RWPE2 (cell line): Measurements from ENCODE around the gene BDKRB2.

Experiments
- ATAC-seq: fragments of 200-7000 bp; cut with Tn5 transposase; 3 replicates; pipeline ENCODE4 v1.9.1; 2021; ENCODE audit warnings: low read depth
- DNase-seq: peaks from one replicate; pipeline ENCODE4 v3.0.0-alpha.2; 2020; ENCODE audit warnings: low spot score
- H3K27ac ChIP-seq: fragments of 450-650 bp; 2 replicates; pipeline ENCODE4 v1.5.1; 2017; ENCODE audit warnings: mild to moderate bottlenecking; ENCODE audit not compliant: poor library complexity, severe bottlenecking
- H3K27me3 ChIP-seq: fragments of 250-450 bp; sonication (Bioruptor Pico); 2 replicates; pipeline ENCODE4 v1.5.1; 2021; ENCODE audit warnings: mild to moderate bottlenecking, moderate library complexity; ENCODE audit not compliant: insufficient read depth, poor library complexity, severe bottlenecking
- H3K36me3 ChIP-seq: fragments of 250-450 bp; sonication (Bioruptor Pico); 2 replicates; pipeline ENCODE4 v1.5.1; 2020; ENCODE audit warnings: low read depth, mild to moderate bottlenecking, moderate library complexity
- H3K4me1 ChIP-seq: fragments of 250-450 bp; sonication (Bioruptor Pico); 2 replicates; pipeline ENCODE4 v1.5.1; 2021; ENCODE audit warnings: mild to moderate bottlenecking, moderate library complexity; ENCODE audit not compliant: insufficient read depth, poor library complexity, severe bottlenecking
- H3K4me3 ChIP-seq: fragments of 250-450 bp; sonication (Bioruptor Pico); 2 replicates; pipeline ENCODE4 v1.5.1; 2021; ENCODE audit warnings: mild to moderate bottlenecking, moderate library complexity; ENCODE audit not compliant: severe bottlenecking
- H3K9me3 ChIP-seq: fragments of 250-450 bp; sonication (Bioruptor Pico); 2 replicates; pipeline ENCODE4 v1.5.1; 2021; ENCODE audit warnings: mild to moderate bottlenecking, moderate library complexity; ENCODE audit not compliant: severe bottlenecking
- TF ChIP-seq, protein P1 (sequence below): fragments of 450-650 bp; IDR thresholded peaks from one replicate; pipeline ENCODE4 v1.5.1; 2017; ENCODE audit warnings: mild to moderate bottlenecking, moderate library complexity; ENCODE audit not compliant: poor library complexity, severe bottlenecking

The BDKRB2 gene

DNA sequence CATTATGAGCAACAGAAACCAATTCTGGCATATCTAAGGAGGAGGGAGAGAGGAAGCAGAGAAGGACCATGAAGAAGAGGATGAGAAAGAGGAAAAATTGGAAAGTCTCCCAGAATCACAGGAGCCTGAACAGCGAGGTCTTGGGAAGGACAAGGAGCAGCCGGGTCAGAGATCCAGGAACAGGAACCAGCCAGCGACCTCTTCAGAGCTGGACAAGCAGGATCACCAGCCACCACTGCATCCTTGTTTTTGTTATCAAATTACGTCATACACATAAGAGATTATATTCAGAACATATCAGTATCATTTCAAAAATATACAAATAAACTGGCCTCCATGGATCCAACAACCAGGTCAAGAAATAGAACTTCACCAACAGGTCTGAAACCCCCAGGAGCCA lies 22.1 kb upstream of the BDKRB2 start:
- no peak for ATAC-seq
- no peaks in the 10 kb centered on the region for H3K36me3 ChIP-seq
- TF ChIP-seq, protein P1, sequence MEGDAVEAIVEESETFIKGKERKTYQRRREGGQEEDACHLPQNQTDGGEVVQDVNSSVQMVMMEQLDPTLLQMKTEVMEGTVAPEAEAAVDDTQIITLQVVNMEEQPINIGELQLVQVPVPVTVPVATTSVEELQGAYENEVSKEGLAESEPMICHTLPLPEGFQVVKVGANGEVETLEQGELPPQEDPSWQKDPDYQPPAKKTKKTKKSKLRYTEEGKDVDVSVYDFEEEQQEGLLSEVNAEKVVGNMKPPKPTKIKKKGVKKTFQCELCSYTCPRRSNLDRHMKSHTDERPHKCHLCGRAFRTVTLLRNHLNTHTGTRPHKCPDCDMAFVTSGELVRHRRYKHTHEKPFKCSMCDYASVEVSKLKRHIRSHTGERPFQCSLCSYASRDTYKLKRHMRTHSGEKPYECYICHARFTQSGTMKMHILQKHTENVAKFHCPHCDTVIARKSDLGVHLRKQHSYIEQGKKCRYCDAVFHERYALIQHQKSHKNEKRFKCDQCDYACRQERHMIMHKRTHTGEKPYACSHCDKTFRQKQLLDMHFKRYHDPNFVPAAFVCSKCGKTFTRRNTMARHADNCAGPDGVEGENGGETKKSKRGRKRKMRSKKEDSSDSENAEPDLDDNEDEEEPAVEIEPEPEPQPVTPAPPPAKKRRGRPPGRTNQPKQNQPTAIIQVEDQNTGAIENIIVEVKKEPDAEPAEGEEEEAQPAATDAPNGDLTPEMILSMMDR, result no peak
- no peak for DNase-seq
- no peak overlapping the region for H3K4me3 ChIP-seq
- H3K27ac ChIP-seq, result no peak overlapping the region
- H3K27me3 ChIP-seq, result no peaks in the 10 kb centered on the region
- peaks cover 4% of the 10 kb centered on the region for H3K4me1 ChIP-seq
- no peaks in the 10 kb centered on the region for H3K9me3 ChIP-seq

DNA sequence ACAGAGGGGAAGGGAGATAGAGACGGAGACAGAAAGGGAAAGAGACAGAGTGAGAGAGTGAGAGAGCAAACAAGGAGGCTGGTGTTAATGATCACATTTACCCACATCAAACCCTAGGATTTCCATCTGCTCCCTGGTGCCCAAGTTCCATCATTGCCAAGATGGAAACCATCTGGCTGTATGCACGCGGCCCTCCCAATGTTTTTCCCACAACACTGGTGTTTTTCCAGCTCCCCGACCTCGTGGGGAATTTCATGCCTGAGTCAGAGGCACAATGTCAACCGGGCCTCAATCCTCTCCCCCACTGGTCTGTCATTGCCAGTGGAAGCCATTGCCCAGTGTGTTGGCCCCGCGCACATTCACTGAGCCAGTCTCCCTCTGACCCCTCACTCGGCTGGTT lies 19.9 kb upstream of the BDKRB2 start:
- H3K36me3 ChIP-seq, result no peaks in the 10 kb centered on the region
- H3K27ac ChIP-seq, result no peak overlapping the region
- TF ChIP-seq, protein P1, result no peak
- H3K4me1 ChIP-seq, result no peaks in the 10 kb centered on the region
- no peak overlapping the region for H3K4me3 ChIP-seq
- no peaks in the 10 kb centered on the region for H3K27me3 ChIP-seq
- DNase-seq, result no peak
- H3K9me3 ChIP-seq, result no peaks in the 10 kb centered on the region
- no peak for ATAC-seq

GRCh38 chr14:96187216-96188031 lies 17.2 kb upstream of the BDKRB2 start:
- TF ChIP-seq, protein P1, result no peak
- H3K27me3 ChIP-seq, result no peaks in the 10 kb centered on the region
- H3K4me1 ChIP-seq, result no peaks in the 10 kb centered on the region
- ATAC-seq (no peak), DNase-seq (no peak)
- no peaks in the 10 kb centered on the region for H3K9me3 ChIP-seq
- H3K36me3 ChIP-seq, result no peaks in the 10 kb centered on the region
- no peak overlapping the region for H3K4me3 ChIP-seq
- no peak overlapping the region for H3K27ac ChIP-seq

- TF ChIP-seq, protein P1, result no peak
- Histone ChIP-seq H3K36me3 (no peaks in the 10 kb centered on the region), H3K27ac (no peak overlapping the region), H3K27me3 (no peaks in the 10 kb centered on the region), H3K9me3 (no peaks in the 10 kb centered on the region), H3K4me1 (no peaks in the 10 kb centered on the region), H3K4me3 (no peak overlapping the region)
- ATAC-seq (no peak), DNase-seq (no peak)
Observed at GRCh38 chr14:96189281-96189711, 15.3 kb upstream of the BDKRB2 start.

DNA sequence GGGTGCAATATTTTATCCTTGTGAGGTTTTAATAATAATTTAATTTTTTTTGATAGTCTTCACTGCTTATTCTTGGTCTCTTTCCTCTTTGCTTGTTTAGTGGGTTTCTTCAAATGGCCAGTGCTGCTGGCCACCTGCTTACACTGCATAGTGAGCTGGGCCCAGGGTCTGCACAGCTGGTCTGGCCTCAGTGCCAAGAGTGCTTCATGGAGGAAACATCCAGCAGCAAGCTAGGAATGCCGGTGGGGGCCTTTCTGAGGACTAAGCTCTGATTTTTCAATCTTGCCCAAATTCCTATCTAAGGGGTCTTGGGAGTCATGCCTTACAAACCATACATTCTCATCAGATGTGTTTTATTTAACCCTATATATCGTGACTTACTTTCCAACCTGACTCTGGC lies 13.3 kb upstream of the BDKRB2 start:
- DNase-seq, result no peak
- Histone ChIP-seq H3K4me3 (no peak overlapping the region), H3K27ac (no peak overlapping the region), H3K27me3 (no peaks in the 10 kb centered on the region), H3K4me1 (no peaks in the 10 kb centered on the region), H3K9me3 (no peaks in the 10 kb centered on the region), H3K36me3 (no peaks in the 10 kb centered on the region)
- no peak for ATAC-seq
- TF ChIP-seq, protein P1, result no peak
